ENCODE measurements around the gene PBX4.
A peak's percentile ranks its signal among the peaks of the same experiment; 100 is the strongest.

The PBX4 gene

GRCh38 chr19:19549804-19550464 lies 68.6 kb downstream of the PBX4 start:
- H3K36me3 ChIP-seq (ENCODE audit: control insufficient read depth, insufficient read depth, low read length, severe bottlenecking) = no peaks in the 10 kb centered on the region
- H3K9me3 ChIP-seq (ENCODE audit: control insufficient read depth, low read length) = no peaks in the 10 kb centered on the region
- DNase-seq (ENCODE audit: low read depth) = no peak
- H3K4me3 ChIP-seq (ENCODE audit: low read length) = no peak overlapping the region
- peaks cover 14% of the 10 kb centered on the region for H3K27me3 ChIP-seq (replicated peaks; ENCODE audit: control insufficient read depth, insufficient read depth, low read length)
- H3K4me1 ChIP-seq (ENCODE audit: control insufficient read depth, insufficient read depth, low read length) = peaks cover 22% of the 10 kb centered on the region
- H3K9ac ChIP-seq (ENCODE audit: low read length) = no peak overlapping the region

GRCh38 chr19:19548915-19549759 lies 69.3 kb downstream of the PBX4 start:
- DNase-seq (ENCODE audit: low read depth) = peak; percentile 15
- H3K36me3 ChIP-seq (ENCODE audit: control insufficient read depth, insufficient read depth, low read length, severe bottlenecking) = no peaks in the 10 kb centered on the region
- H3K9ac ChIP-seq (ENCODE audit: low read length) = no peak overlapping the region
- H3K4me1 ChIP-seq (ENCODE audit: control insufficient read depth, insufficient read depth, low read length) = peaks cover 22% of the 10 kb centered on the region
- peaks cover 11% of the 10 kb centered on the region for H3K27me3 ChIP-seq (replicated peaks; ENCODE audit: control insufficient read depth, insufficient read depth, low read length)
- no peak overlapping the region for H3K4me3 ChIP-seq (ENCODE audit: low read length)
- H3K9me3 ChIP-seq (ENCODE audit: control insufficient read depth, low read length) = no peaks in the 10 kb centered on the region

GRCh38 chr19:19547674-19548336 lies 70.7 kb downstream of the PBX4 start:
- peaks cover 17% of the 10 kb centered on the region for H3K4me1 ChIP-seq (ENCODE audit: control insufficient read depth, insufficient read depth, low read length)
- peaks cover 13% of the 10 kb centered on the region for H3K27me3 ChIP-seq (replicated peaks; ENCODE audit: control insufficient read depth, insufficient read depth, low read length)
- no peaks in the 10 kb centered on the region for H3K36me3 ChIP-seq (ENCODE audit: control insufficient read depth, insufficient read depth, low read length, severe bottlenecking)
- H3K9ac ChIP-seq (ENCODE audit: low read length) = no peak overlapping the region
- H3K4me3 ChIP-seq (ENCODE audit: low read length) = no peak overlapping the region
- H3K9me3 ChIP-seq (ENCODE audit: control insufficient read depth, low read length) = no peaks in the 10 kb centered on the region
- no peak for DNase-seq (ENCODE audit: low read depth)

GRCh38 chr19:19546751-19547162 lies 71.7 kb downstream of the PBX4 start:
- Histone ChIP-seq H3K4me1 (ENCODE audit: control insufficient read depth, insufficient read depth, low read length) (peaks cover 17% of the 10 kb centered on the region), H3K27me3 (replicated peaks; ENCODE audit: control insufficient read depth, insufficient read depth, low read length) (peaks cover 21% of the 10 kb centered on the region), H3K4me3 (ENCODE audit: low read length) (no peak overlapping the region), H3K36me3 (ENCODE audit: control insufficient read depth, insufficient read depth, low read length, severe bottlenecking) (no peaks in the 10 kb centered on the region), H3K9me3 (ENCODE audit: control insufficient read depth, low read length) (no peaks in the 10 kb centered on the region), H3K9ac (ENCODE audit: low read length) (no peak overlapping the region)
- DNase-seq (ENCODE audit: low read depth) = peak; percentile 46

- Histone ChIP-seq H3K9ac (ENCODE audit: low read length) (no peak overlapping the region), H3K4me3 (ENCODE audit: low read length) (no peak overlapping the region), H3K36me3 (ENCODE audit: control insufficient read depth, insufficient read depth, low read length, severe bottlenecking) (no peaks in the 10 kb centered on the region), H3K27me3 (replicated peaks; ENCODE audit: control insufficient read depth, insufficient read depth, low read length) (peaks cover 31% of the 10 kb centered on the region), H3K9me3 (ENCODE audit: control insufficient read depth, low read length) (no peaks in the 10 kb centered on the region), H3K4me1 (ENCODE audit: control insufficient read depth, insufficient read depth, low read length) (peaks cover 17% of the 10 kb centered on the region)
- DNase-seq (ENCODE audit: low read depth) = no peak
Measured at GRCh38 chr19:19545707-19546106, 72.8 kb downstream of the PBX4 start.

GRCh38 chr19:19544954-19545591 lies 73.4 kb downstream of the PBX4 start:
- Histone ChIP-seq H3K9me3 (ENCODE audit: control insufficient read depth, low read length) (no peaks in the 10 kb centered on the region), H3K4me1 (ENCODE audit: control insufficient read depth, insufficient read depth, low read length) (peaks cover 11% of the 10 kb centered on the region), H3K4me3 (ENCODE audit: low read length) (no peak overlapping the region), H3K27me3 (replicated peaks; ENCODE audit: control insufficient read depth, insufficient read depth, low read length) (peaks cover 34% of the 10 kb centered on the region), H3K36me3 (ENCODE audit: control insufficient read depth, insufficient read depth, low read length, severe bottlenecking) (no peaks in the 10 kb centered on the region), H3K9ac (ENCODE audit: low read length) (no peak overlapping the region)
- DNase-seq (ENCODE audit: low read depth) = no peak

- Histone ChIP-seq H3K9ac (ENCODE audit: low read length) (no peak overlapping the region), H3K9me3 (ENCODE audit: control insufficient read depth, low read length) (no peaks in the 10 kb centered on the region), H3K4me3 (ENCODE audit: low read length) (no peak overlapping the region), H3K36me3 (ENCODE audit: control insufficient read depth, insufficient read depth, low read length, severe bottlenecking) (no peaks in the 10 kb centered on the region), H3K27me3 (replicated peaks; ENCODE audit: control insufficient read depth, insufficient read depth, low read length) (peaks cover 34% of the 10 kb centered on the region), H3K4me1 (ENCODE audit: control insufficient read depth, insufficient read depth, low read length) (peaks cover 4% of the 10 kb centered on the region)
- no peak for DNase-seq (ENCODE audit: low read depth)
Measured at GRCh38 chr19:19544257-19544953, 74.1 kb downstream of the PBX4 start.

GRCh38 chr19:19543640-19544039 lies 74.8 kb downstream of the PBX4 start:
- no peaks in the 10 kb centered on the region for H3K9me3 ChIP-seq (ENCODE audit: control insufficient read depth, low read length)

GRCh38 chr19:19543101-19543500 lies 75.4 kb downstream of the PBX4 start:
- Histone ChIP-seq H3K4me1 (ENCODE audit: control insufficient read depth, insufficient read depth, low read length) (peaks cover 12% of the 10 kb centered on the region), H3K4me3 (ENCODE audit: low read length) (no peak overlapping the region), H3K9me3 (ENCODE audit: control insufficient read depth, low read length) (no peaks in the 10 kb centered on the region), H3K27me3 (replicated peaks; ENCODE audit: control insufficient read depth, insufficient read depth, low read length) (peaks cover 34% of the 10 kb centered on the region), H3K36me3 (ENCODE audit: control insufficient read depth, insufficient read depth, low read length, severe bottlenecking) (no peaks in the 10 kb centered on the region), H3K9ac (ENCODE audit: low read length) (no peak overlapping the region)
- DNase-seq (ENCODE audit: low read depth) = no peak

More at GRCh38 chr19:19543640-19544039, 74.8 kb downstream of the PBX4 start:
- peaks cover 34% of the 10 kb centered on the region for H3K27me3 ChIP-seq (replicated peaks; ENCODE audit: control insufficient read depth, insufficient read depth, low read length)
- no peak overlapping the region for H3K9ac ChIP-seq (ENCODE audit: low read length)
- H3K36me3 ChIP-seq (ENCODE audit: control insufficient read depth, insufficient read depth, low read length, severe bottlenecking) = no peaks in the 10 kb centered on the region
- no peak for DNase-seq (ENCODE audit: low read depth)
- no peak overlapping the region for H3K4me3 ChIP-seq (ENCODE audit: low read length)
- peaks cover 6% of the 10 kb centered on the region for H3K4me1 ChIP-seq (ENCODE audit: control insufficient read depth, insufficient read depth, low read length)

GRCh38 chr19:19542507-19542906 lies 76.0 kb downstream of the PBX4 start:
- Histone ChIP-seq H3K4me3 (ENCODE audit: low read length) (no peak overlapping the region), H3K9me3 (ENCODE audit: control insufficient read depth, low read length) (no peaks in the 10 kb centered on the region), H3K27me3 (replicated peaks; ENCODE audit: control insufficient read depth, insufficient read depth, low read length) (peaks cover 36% of the 10 kb centered on the region), H3K9ac (ENCODE audit: low read length) (no peak overlapping the region), H3K4me1 (ENCODE audit: control insufficient read depth, insufficient read depth, low read length) (peaks cover 14% of the 10 kb centered on the region), H3K36me3 (ENCODE audit: control insufficient read depth, insufficient read depth, low read length, severe bottlenecking) (no peaks in the 10 kb centered on the region)
- DNase-seq (ENCODE audit: low read depth) = no peak
